Sigmoid colon (tissue), 4 donors: ENCODE measurements around the gene FAM3D.

Experiments
- CTCF ChIP-seq, 4 experiments: fragments of 450-650 bp in 3 of 4; fragments of 200-600 bp in 1 of 4; IDR thresholded peaks; one replicate each; pipeline ENCODE4 v1.5.1; 2016 to 2019; ENCODE audit warnings: antibody characterized with exemption in 4 of 4, mild to moderate bottlenecking in 3 of 4, moderate library complexity in 2 of 4
- EP300 ChIP-seq, 4 donors: sonication (generic); formaldehyde crosslinking; IDR thresholded peaks; one replicate each; pipeline ENCODE4 v1.6.1; 2017; ENCODE audit warnings: antibody characterized with exemption in 4 of 4
- POLR2A ChIP-seq, 2 donors: fragments of 450-650 bp; IDR thresholded peaks; one replicate each; pipeline ENCODE4 v1.6.1; 2016; ENCODE audit warnings: antibody characterized with exemption in 2 of 2, mild to moderate bottlenecking in 2 of 2, moderate library complexity in 2 of 2

GRCh38 chr3:58645726-58646125, 20.8 kb downstream of the FAM3D start:
- no peak for TF ChIP-seq POLR2A (IDR thresholded peaks at IDR 0.05)
- no peak for TF ChIP-seq CTCF (IDR thresholded peaks at IDR 0.05)
- TF ChIP-seq EP300 (IDR thresholded peaks at IDR 0.05): no peak
